GM12875 (cell line): ENCODE measurements around the gene LRRC8A.

Experiments
- H3K4me3 ChIP-seq: one replicate; pipeline ENCODE4 v1.5.1; 2011; ENCODE audit warnings: low read depth, low read length, control low read depth
- CTCF ChIP-seq: IDR thresholded peaks from 2 replicates; pipeline ENCODE4 v1.5.1; 2011; ENCODE audit warnings: low read depth, mild to moderate bottlenecking, control low read depth, inconsistent platforms, low read length, moderate library complexity, borderline replicate concordance; ENCODE audit not compliant: insufficient read depth

LRRC8A gene

GRCh38 chr9:128927731-128928411 lies 45.9 kb downstream of the LRRC8A start:
- TF ChIP-seq CTCF: peak; percentile 81
- no peak overlapping the region for H3K4me3 ChIP-seq

- TF ChIP-seq CTCF: no peak
- H3K4me3 ChIP-seq: no peak overlapping the region
Measured at GRCh38 chr9:128928624-128929023, 46.7 kb downstream of the LRRC8A start.

GRCh38 chr9:128929560-128929959 lies 47.6 kb downstream of the LRRC8A start:
- no peak for TF ChIP-seq CTCF
- no peak overlapping the region for H3K4me3 ChIP-seq

DNA sequence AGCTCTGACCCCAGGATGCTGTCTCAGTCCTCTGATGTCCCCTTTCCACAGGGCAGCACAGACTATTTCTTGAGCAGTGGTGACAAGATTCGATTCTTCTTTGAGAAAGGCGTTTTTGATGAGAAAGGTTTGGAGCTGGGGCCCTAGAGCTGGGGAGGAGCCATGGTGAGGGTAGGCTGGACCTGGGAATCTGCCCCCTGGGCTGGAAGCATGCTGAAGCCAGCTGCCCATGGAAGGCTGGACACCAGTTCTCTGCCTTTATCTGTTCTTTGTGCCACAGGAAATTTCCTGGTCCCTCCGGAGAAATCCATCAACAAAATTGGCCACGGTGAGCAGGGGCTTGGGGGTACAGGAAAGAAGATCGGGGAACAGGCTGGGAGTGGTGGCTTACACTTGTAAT lies 51.8 kb downstream of the LRRC8A start:
- H3K4me3 ChIP-seq: no peak overlapping the region
- TF ChIP-seq CTCF: no peak

DNA sequence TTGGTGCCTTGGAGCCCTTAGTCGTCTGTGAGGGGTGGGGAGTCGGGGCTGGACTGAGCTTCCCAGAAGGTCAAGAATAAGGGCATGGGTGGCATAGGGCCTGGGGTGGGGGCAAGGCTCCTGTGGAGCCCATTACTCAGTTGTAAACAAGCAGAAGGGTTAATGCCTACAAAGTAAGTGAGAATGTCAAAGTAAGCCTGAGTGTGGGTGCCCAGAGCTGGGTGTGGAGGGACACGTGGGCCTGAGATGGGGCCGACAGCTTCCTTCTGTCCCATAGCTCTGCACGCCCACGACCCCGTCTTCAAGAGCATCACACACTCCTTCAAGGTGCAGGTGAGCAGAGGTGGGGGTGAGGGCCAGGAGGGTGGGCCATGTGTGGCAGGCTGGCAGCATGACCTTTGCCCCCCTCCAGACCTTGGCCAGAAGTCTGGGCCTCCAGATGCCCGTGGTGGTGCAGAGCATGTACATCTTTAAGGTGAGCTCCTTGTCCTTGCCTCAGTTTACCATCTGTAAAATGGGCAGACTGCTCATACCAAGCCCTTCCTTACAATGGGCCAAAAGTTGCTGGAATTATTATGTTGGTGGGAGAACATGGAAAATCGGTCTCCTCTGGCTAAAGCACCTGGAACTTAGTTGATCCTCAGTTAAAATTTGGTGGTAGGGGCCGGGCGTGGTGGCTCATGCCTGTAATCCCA lies 54.4 kb downstream of the LRRC8A start:
- no peak for TF ChIP-seq CTCF
- H3K4me3 ChIP-seq: no peak overlapping the region

GRCh38 chr9:128937310-128938165 lies 55.6 kb downstream of the LRRC8A start:
- TF ChIP-seq CTCF: no peak
- no peak overlapping the region for H3K4me3 ChIP-seq
